Smooth muscle cell (in vitro differentiated cells): ENCODE measurements around the gene RHBG. TPM values are rescaled to one million over a fixed set of nuclear protein-coding genes. Genes with fewer than 3 reads are reported as not detected.

ENCODE experiments used
- DNase-seq: peaks from one replicate; lab custom pipeline; 2025; ENCODE audit not compliant: unreplicated experiment; lab: John Stamatoyannopoulos, UW
- H2AFZ ChIP-seq: fragments of 200-600 bp; sonication (generic); 2 replicates; pipeline ENCODE4 v1.6.0; 2016; ENCODE audit warnings: antibody characterized with exemption, low read depth, mild to moderate bottlenecking
- H3F3A ChIP-seq: fragments of 200-600 bp; sonication (generic); 2 replicates; pipeline ENCODE4 v1.6.0; 2017; ENCODE audit warnings: antibody characterized with exemption, low read depth
- H3K27ac ChIP-seq: fragments of 200-600 bp; sonication (generic); 2 replicates; pipeline ENCODE4 v1.5.1; 2016; ENCODE audit warnings: low read depth, mild to moderate bottlenecking
- H3K27me3 ChIP-seq: fragments of 200-600 bp; sonication (generic); 2 replicates; pipeline ENCODE4 v1.6.1; 2016; ENCODE audit warnings: low read depth, mild to moderate bottlenecking
- H3K36me3 ChIP-seq: fragments of 200-600 bp; sonication (generic); 2 replicates; pipeline ENCODE4 v1.5.1; 2016; ENCODE audit warnings: low read depth
- H3K4me1 ChIP-seq: fragments of 200-600 bp; sonication (generic); 2 replicates; pipeline ENCODE4 v1.5.1; 2016; ENCODE audit warnings: low read depth
- H3K4me2 ChIP-seq: fragments of 200-600 bp; sonication (generic); 2 replicates; pipeline ENCODE4 v1.6.0; 2016; ENCODE audit warnings: mild to moderate bottlenecking
- H3K4me3 ChIP-seq: fragments of 200-600 bp; sonication (generic); 2 replicates; pipeline ENCODE4 v1.5.1; 2016; ENCODE audit warnings: mild to moderate bottlenecking
- H3K79me2 ChIP-seq: fragments of 200-600 bp; sonication (generic); 2 replicates; pipeline ENCODE4 v1.6.0; 2016; ENCODE audit warnings: low read depth, mild to moderate bottlenecking
- H3K9ac ChIP-seq: fragments of 200-600 bp; sonication (generic); 2 replicates; pipeline ENCODE4 v1.6.0; 2016; ENCODE audit warnings: low read depth
- H3K9me3 ChIP-seq: fragments of 200-600 bp; sonication (generic); replicated peaks from 2 replicates; pipeline ENCODE4 v1.5.1; 2016; ENCODE audit warnings: low read depth
- H4K20me1 ChIP-seq: fragments of 200-600 bp; sonication (generic); 2 replicates; pipeline ENCODE4 v1.6.0; 2016; ENCODE audit warnings: low read depth
- WGBS: methylation state at CpG from one replicate; pipeline ENCODE4 v1.1.7; 2016; ENCODE audit warnings: low lambda C conversion rate; 5-methylcytosine and 5-hydroxymethylcytosine counted together
- polyA plus RNA-seq: library from polyadenylated mRNA; unstranded; fragments of >200 nt; fragmentation: Nextera tagmentation; extraction: Ambion mirVana; gene quantifications from 2 replicates; pipeline ENCODE4 v1.2.1, GENCODE V29; 2016
- total RNA-seq: library from RNA; depleted of rRNA; stranded (reverse); fragments of >200 nt; gene quantifications from 2 replicates; pipeline ENCODE4 v1.2.3, GENCODE V29; 2014
- TF ChIP-seq, protein P1 (sequence below): fragments of 200-600 bp; sonication (generic); IDR thresholded peaks from 2 replicates; pipeline ENCODE4 v1.5.1; 2017; ENCODE audit warnings: borderline replicate concordance, mild to moderate bottlenecking, antibody characterized with exemption; ENCODE audit not compliant: insufficient read depth, poor library complexity, severe bottlenecking

Gene RHBG
- total and polyA plus RNA-seq, 2 experiments from 2014 or later: not detected

DNA sequence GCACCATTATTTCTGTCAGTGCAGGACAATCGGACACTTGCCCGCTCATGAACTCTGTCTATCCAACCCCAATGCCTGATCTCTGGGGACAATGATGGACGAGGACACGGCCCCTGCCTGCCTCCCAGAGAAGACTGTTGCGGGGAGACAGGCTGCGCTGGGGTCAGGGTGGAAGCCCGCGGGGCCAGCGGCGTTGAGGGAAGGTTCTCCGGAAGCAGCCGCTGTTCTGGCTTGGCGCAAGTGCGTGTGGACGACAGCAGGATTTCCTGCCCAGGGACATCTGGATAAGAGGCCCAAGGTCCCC lies 18.8 kb downstream of the RHBG start:
- H2AFZ ChIP-seq: no peak overlapping the region
- DNase-seq: no peak
- WGBS: 62% methylated on average over 15 of the region's 15 CpGs

DNA sequence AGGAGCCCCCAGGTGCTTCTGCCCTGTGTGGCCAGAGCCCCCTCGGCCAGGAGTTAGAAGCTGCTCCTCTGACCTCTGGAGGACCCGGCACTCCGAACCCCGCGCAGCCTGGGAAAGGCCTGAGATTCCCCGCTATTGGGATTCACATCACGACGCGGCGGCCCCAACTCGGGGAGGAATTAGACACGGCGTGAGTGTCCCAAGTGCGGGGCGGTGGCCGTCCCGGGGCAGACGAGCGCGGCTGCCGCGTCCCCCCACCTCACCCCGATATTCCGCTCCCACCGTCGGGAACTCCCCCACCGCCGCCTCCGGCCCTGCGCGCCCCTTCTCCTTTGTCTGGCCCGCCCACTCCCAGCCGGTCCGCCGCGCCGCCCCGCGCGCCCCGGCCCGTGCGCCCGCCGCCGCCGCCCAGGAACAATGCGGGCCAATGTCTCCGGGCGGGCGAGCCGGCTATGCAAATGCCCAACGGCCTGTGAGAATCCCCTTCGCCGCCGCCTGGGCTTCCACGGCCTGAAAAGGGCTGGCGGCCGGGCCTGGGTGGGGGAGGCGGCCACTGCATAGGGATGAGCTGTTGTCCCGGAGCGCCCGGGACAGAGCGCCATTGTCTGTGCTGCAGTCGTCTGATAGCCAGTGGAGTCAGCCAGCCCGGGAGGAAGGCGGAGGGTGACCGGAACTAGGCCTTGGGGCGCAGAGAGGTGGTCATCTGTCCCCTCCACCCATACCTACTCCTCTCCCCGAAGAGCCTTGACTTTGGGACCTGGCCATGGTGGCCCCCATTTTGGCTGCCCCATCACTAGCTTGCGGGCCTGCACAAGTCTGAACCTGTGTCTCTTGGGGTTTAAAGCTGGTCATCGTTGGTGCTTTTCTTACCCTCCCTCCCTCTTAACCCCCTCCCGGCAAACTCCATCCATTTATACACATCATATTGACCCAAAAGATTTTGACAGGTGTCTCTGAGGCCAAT lies 19.4 kb downstream of the RHBG start:
- Histone ChIP-seq H3K36me3 (no peaks in the 10 kb centered on the region), H3K9me3 (no peaks in the 10 kb centered on the region), H2AFZ (no peak overlapping the region), H3K4me3 (peak overlapping the region; percentile 40), H3K9ac (no peak overlapping the region), H3K79me2 (no peaks in the 10 kb centered on the region), H3K4me1 (peaks cover 39% of the 10 kb centered on the region), H3K4me2 (peak overlapping the region; percentile 82), H3F3A (no peaks in the 10 kb centered on the region), H3K27me3 (peaks cover 21% of the 10 kb centered on the region), H3K27ac (no peak overlapping the region), H4K20me1 (no peaks in the 10 kb centered on the region)
- TF ChIP-seq, protein P1, sequence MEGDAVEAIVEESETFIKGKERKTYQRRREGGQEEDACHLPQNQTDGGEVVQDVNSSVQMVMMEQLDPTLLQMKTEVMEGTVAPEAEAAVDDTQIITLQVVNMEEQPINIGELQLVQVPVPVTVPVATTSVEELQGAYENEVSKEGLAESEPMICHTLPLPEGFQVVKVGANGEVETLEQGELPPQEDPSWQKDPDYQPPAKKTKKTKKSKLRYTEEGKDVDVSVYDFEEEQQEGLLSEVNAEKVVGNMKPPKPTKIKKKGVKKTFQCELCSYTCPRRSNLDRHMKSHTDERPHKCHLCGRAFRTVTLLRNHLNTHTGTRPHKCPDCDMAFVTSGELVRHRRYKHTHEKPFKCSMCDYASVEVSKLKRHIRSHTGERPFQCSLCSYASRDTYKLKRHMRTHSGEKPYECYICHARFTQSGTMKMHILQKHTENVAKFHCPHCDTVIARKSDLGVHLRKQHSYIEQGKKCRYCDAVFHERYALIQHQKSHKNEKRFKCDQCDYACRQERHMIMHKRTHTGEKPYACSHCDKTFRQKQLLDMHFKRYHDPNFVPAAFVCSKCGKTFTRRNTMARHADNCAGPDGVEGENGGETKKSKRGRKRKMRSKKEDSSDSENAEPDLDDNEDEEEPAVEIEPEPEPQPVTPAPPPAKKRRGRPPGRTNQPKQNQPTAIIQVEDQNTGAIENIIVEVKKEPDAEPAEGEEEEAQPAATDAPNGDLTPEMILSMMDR: no peak
- DNase-seq: no peak
- WGBS: 15% methylated on average over 45 of the region's 73 CpGs

More for the DNA sequence above, 18.8 kb downstream of the RHBG start:
- Histone ChIP-seq H3K27me3 (peaks cover 21% of the 10 kb centered on the region), H4K20me1 (no peaks in the 10 kb centered on the region), H3K79me2 (no peaks in the 10 kb centered on the region), H3K36me3 (no peaks in the 10 kb centered on the region), H3K4me3 (no peak overlapping the region), H3K9ac (no peak overlapping the region), H3K9me3 (no peaks in the 10 kb centered on the region), H3K27ac (no peak overlapping the region), H3K4me1 (peaks cover 34% of the 10 kb centered on the region), H3F3A (no peaks in the 10 kb centered on the region), H3K4me2 (peak overlapping the region; percentile 82)
- TF ChIP-seq, protein P1: no peak

DNA sequence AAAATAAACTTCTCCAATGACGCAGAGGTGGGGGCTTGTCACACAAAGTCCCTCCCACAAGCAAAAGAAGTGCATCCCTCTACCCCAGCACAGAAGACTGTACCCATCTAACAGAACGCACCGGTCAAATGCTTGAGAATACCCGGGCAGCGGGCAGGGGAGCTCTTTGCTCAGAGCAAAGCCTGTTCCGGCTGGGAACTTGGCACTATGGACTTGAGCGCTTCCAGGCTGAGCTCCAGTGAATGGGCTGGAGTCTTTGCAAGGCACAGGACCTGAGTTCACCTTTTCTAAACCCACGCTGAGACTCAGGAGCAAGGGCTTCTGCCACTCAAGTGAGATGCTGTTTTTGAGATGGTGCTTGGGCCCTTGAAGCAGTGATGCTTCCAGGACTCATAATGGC lies 20.3 kb downstream of the RHBG start:
- Histone ChIP-seq H3F3A (no peaks in the 10 kb centered on the region), H3K27me3 (peaks cover 21% of the 10 kb centered on the region), H3K9me3 (no peaks in the 10 kb centered on the region), H3K9ac (no peak overlapping the region), H4K20me1 (no peaks in the 10 kb centered on the region), H3K27ac (no peak overlapping the region), H2AFZ (no peak overlapping the region), H3K4me2 (no peak overlapping the region), H3K4me3 (no peak overlapping the region), H3K4me1 (peaks cover 43% of the 10 kb centered on the region), H3K79me2 (no peaks in the 10 kb centered on the region), H3K36me3 (no peaks in the 10 kb centered on the region)
- no peak for DNase-seq
- WGBS: 93% methylated on average over 8 of the region's 8 CpGs
- TF ChIP-seq, protein P1: no peak
